Bronchial epithelial cell (primary cell): Measurements from ENCODE around the gene FBN3. TPM values are rescaled to one million over a fixed set of nuclear protein-coding genes. Genes with fewer than 3 reads are reported as not detected.
A peak's percentile ranks its signal among the peaks of the same experiment; 100 is the strongest.
"Not testable (repeated sequence)": the region's sequence is repeated elsewhere in the genome, so short reads cannot be mapped to it uniquely, and the experiment has no call there.

Experiments
- DNase-seq: peaks from one replicate; pipeline ENCODE4 v3.0.0-alpha.2; 2010; ENCODE audit warnings: low read depth
- FAIRE-seq: peaks from 2 replicates; lab custom pipeline; 2011; peaks lifted over from hg19 to GRCh38; lab: Jason Lieb, UNC
- H3K27me3 ChIP-seq: 2 replicates; pipeline ENCODE4 v1.5.1; 2011; ENCODE audit warnings: low read length; ENCODE audit not compliant: control insufficient read depth, insufficient read depth
- H3K36me3 ChIP-seq: 2 replicates; pipeline ENCODE4 v1.5.1; 2011; ENCODE audit warnings: low read length; ENCODE audit not compliant: control insufficient read depth, insufficient read depth
- H3K4me3 ChIP-seq: 2 replicates; pipeline ENCODE4 v1.5.1; 2011; ENCODE audit warnings: mild to moderate bottlenecking, low read depth, low read length, control low read depth
- CTCF ChIP-seq: IDR thresholded peaks from 2 replicates; pipeline ENCODE4 v1.5.1; 2011; ENCODE audit warnings: mild to moderate bottlenecking, moderate library complexity, low read length, control low read depth, inconsistent platforms; ENCODE audit not compliant: insufficient read depth, severe bottlenecking
- total RNA-seq: library from RNA; depleted of rRNA; stranded (reverse); fragments of >200 nt; gene quantifications from 2 replicates; pipeline ENCODE4 v1.2.1, GENCODE V29; 2014

Gene FBN3
- total RNA-seq, 1 donor from 2014 or later: not detected

GRCh38 chr19:8161135-8161646 lies 11.8 kb upstream of the FBN3 start:
- TF ChIP-seq CTCF: no peak
- DNase-seq: no peak
- Histone ChIP-seq H3K27me3 (no peaks in the 10 kb centered on the region), H3K4me3 (no peak overlapping the region), H3K36me3 (no peaks in the 10 kb centered on the region)
- no peak for FAIRE-seq

GRCh38 chr19:8159322-8159721 lies 9.9 kb upstream of the FBN3 start:
- DNase-seq, FAIRE-seq, H3K4me3 ChIP-seq, H3K27me3 ChIP-seq, H3K36me3 ChIP-seq: not testable (repeated sequence)

- Histone ChIP-seq H3K36me3 (no peaks in the 10 kb centered on the region), H3K4me3 (no peak overlapping the region), H3K27me3 (no peaks in the 10 kb centered on the region)
- DNase-seq (peak; percentile 54), FAIRE-seq (no peak)
- TF ChIP-seq CTCF: peak; percentile 58
These were observed 9.2 kb upstream of the FBN3 start for GRCh38 chr19:8158411-8159074.

- Histone ChIP-seq H3K27me3 (no peaks in the 10 kb centered on the region), H3K4me3 (no peak overlapping the region), H3K36me3 (no peaks in the 10 kb centered on the region)
- FAIRE-seq (no peak), DNase-seq (no peak)
- TF ChIP-seq CTCF: no peak
These were observed 5.9 kb upstream of the FBN3 start for GRCh38 chr19:8155318-8155717.

- H3K27me3 ChIP-seq, H3K36me3 ChIP-seq, FAIRE-seq, DNase-seq, H3K4me3 ChIP-seq: not testable (repeated sequence)
These were observed 4.6 kb upstream of the FBN3 start for GRCh38 chr19:8154014-8154413.

GRCh38 chr19:8151767-8152035 lies 2.3 kb upstream of the FBN3 start:
- Histone ChIP-seq H3K4me3 (no peak overlapping the region), H3K36me3 (no peaks in the 10 kb centered on the region), H3K27me3 (peaks cover 8% of the 10 kb centered on the region)
- DNase-seq: no peak
- FAIRE-seq: no peak
- TF ChIP-seq CTCF: no peak
